Measurements from ENCODE around the gene COG1.

Gene COG1

DNA sequence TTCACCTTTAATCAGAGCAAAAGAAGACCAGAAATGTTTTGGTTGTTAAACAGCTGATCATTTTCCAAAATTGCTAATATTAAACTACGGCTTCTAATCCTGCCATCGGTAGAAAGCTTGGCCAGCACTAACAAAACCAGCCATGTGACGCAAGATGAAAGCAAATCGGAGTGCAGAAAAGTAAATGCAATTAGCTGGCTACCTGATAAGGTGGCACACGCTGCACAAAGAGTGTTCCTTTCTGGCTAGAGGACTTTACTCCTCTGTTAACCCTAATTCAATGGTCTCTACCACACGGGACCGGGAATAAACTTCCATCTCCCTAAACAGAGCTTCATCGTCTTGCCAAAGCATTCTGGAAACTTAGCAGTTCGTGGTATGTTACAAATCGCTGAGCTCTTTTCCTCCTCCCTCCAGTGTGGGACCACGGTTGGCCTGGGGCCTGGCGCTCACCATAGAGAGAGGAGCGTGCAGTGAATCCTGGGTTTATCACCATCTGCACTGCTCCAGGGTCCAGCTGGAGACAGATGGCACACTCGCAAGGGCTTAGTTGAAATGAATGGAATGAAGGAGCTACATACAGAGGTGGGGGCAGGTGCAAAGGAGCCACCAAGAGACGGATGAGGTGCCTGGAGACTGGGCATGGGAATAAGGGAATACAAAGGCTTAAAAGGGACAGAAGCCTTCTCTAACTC, 10.1 kb upstream of the COG1 start:
- DNase-seq (ENCODE audit: low read depth in 1 of 2, low spot score in 1 of 2): no peak
- in situ Hi-C loops (cut with HindIII; ENCODE audit: low pct_unique_long_range_greater_than_20kb, low sequenced_read_pairs): no loop called here
- no peak for TF ChIP-seq JUND (IDR thresholded peaks at IDR 0.05; ENCODE audit: low read depth)

GRCh38 chr17:73184136-73184993, 8.5 kb upstream of the COG1 start:
- no peak for DNase-seq (ENCODE audit: low read depth in 1 of 2, low spot score in 1 of 2)
- TF ChIP-seq JUND (IDR thresholded peaks at IDR 0.05; ENCODE audit: low read depth): no peak
- in situ Hi-C loops (cut with HindIII; ENCODE audit: low pct_unique_long_range_greater_than_20kb, low sequenced_read_pairs): no loop called here

GRCh38 chr17:73186283-73187050, 6.4 kb upstream of the COG1 start:
- in situ Hi-C loops (cut with HindIII; ENCODE audit: low pct_unique_long_range_greater_than_20kb, low sequenced_read_pairs): no loop called here
- TF ChIP-seq JUND (IDR thresholded peaks at IDR 0.05; ENCODE audit: low read depth): no peak
- no peak for DNase-seq (ENCODE audit: low read depth in 1 of 2, low spot score in 1 of 2)

- no peak; the same call in 1 of the 2 replicates for TF ChIP-seq JUND (IDR thresholded peaks at IDR 0.05; ENCODE audit: low read depth)
- in situ Hi-C loops (cut with HindIII; ENCODE audit: low pct_unique_long_range_greater_than_20kb, low sequenced_read_pairs): no loop called here
- DNase-seq (ENCODE audit: low read depth in 1 of 2, low spot score in 1 of 2): peak in 1 of 2 experiments; percentile 72
Observed at GRCh38 chr17:73187203-73187769, 5.6 kb upstream of the COG1 start.

- no peak for TF ChIP-seq JUND (IDR thresholded peaks at IDR 0.05; ENCODE audit: low read depth)
- DNase-seq (ENCODE audit: low read depth in 1 of 2, low spot score in 1 of 2): no peak
- in situ Hi-C loops (cut with HindIII; ENCODE audit: low pct_unique_long_range_greater_than_20kb, low sequenced_read_pairs): no loop called here
Observed at GRCh38 chr17:73188011-73188410, 4.8 kb upstream of the COG1 start.

DNA sequence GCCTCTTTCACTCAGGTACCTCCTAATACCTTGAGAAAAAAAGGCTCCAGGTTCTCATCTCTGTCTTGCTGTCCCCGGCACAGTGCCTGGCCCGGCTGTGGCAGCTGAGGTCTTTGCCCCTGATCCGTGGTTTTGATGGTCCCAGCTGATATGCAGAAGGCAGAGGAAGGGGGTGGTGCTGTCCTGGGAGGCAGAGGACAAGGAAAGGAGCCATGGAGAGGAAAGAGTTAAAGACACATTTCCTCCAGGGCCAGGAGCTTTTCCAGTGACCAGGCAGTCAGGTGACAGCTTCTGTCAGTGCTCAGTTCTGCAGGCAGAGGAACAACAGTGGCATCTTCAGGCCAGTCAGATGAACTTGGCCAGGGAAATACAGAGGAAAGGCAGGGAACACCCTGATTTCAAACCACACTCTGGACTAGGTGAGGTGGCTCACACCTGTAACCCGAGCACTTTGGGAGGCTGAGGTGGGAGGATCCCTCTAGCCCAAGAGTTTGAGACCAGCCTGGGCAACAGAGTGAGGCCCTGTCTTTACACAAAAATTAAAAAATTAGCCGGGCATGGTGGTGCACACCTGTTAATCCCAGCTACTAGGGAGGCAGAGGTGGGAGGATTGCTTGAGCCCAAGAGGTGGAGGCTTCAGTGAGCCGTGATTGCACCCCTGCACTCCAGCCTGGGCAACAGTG, 3.3 kb upstream of the COG1 start:
- DNase-seq (ENCODE audit: low read depth in 1 of 2, low spot score in 1 of 2): peak; percentile 92 to 93
- in situ Hi-C loops (cut with HindIII; ENCODE audit: low pct_unique_long_range_greater_than_20kb, low sequenced_read_pairs): no loop called here
- TF ChIP-seq JUND (IDR thresholded peaks at IDR 0.05; ENCODE audit: low read depth): no peak

GRCh38 chr17:73191443-73192205, 1.2 kb upstream of the COG1 start:
- TF ChIP-seq JUND (IDR thresholded peaks at IDR 0.05; ENCODE audit: low read depth): no peak
- in situ Hi-C loops (cut with HindIII; ENCODE audit: low pct_unique_long_range_greater_than_20kb, low sequenced_read_pairs): no loop called here
- DNase-seq (ENCODE audit: low read depth in 1 of 2, low spot score in 1 of 2): peak; percentile 71 to 80

GRCh38 chr17:73192206-73192893, 505 bp upstream of the COG1 start:
- no peak for TF ChIP-seq JUND (IDR thresholded peaks at IDR 0.05; ENCODE audit: low read depth)
- in situ Hi-C loops (cut with HindIII; ENCODE audit: low pct_unique_long_range_greater_than_20kb, low sequenced_read_pairs): no loop called here
- peak; percentile 77 to 89 for DNase-seq (ENCODE audit: low read depth in 1 of 2, low spot score in 1 of 2)

GRCh38 chr17:73194514-73195222, 1.8 kb downstream of the COG1 start:
- no peak for DNase-seq (ENCODE audit: low read depth in 1 of 2, low spot score in 1 of 2)
- in situ Hi-C loops (cut with HindIII; ENCODE audit: low pct_unique_long_range_greater_than_20kb, low sequenced_read_pairs): no loop called here
- no peak for TF ChIP-seq JUND (IDR thresholded peaks at IDR 0.05; ENCODE audit: low read depth)

GRCh38 chr17:73196500-73196899, 3.6 kb downstream of the COG1 start:
- DNase-seq (ENCODE audit: low read depth in 1 of 2, low spot score in 1 of 2): peak; percentile 88 to 90
- no peak for TF ChIP-seq JUND (IDR thresholded peaks at IDR 0.05; ENCODE audit: low read depth)
- in situ Hi-C loops (cut with HindIII; ENCODE audit: low pct_unique_long_range_greater_than_20kb, low sequenced_read_pairs): no loop called here
